CD4-positive, CD25-positive, alpha-beta regulatory T cell (primary cell): Measurements from ENCODE around the gene RFT1. TPM values are rescaled to one million over a fixed set of nuclear protein-coding genes. Genes with fewer than 3 reads are reported as not detected.

Source experiments
- ATAC-seq, 2 donors: fragments of 150-1000 bp; cut with Tn5 transposase; one replicate each; pipeline ENCODE4 v1.10.0; 2021; ENCODE audit warnings: low read depth in 2 of 2, moderate number of reproducible peaks in 2 of 2, moderate library complexity in 1 of 2
- DNase-seq, 3 donors: peaks; one replicate each; pipeline versions ENCODE4 v3.0.0 to v3.0.0-alpha.2; 2012 to 2022; ENCODE audit warnings: mixed read lengths in 1 of 3
- H3K27ac ChIP-seq: one replicate; pipeline ENCODE4 v1.7.0; 2013; ENCODE audit warnings: mild to moderate bottlenecking, low read length; ENCODE audit not compliant: insufficient read depth, poor library complexity, severe bottlenecking
- H3K27me3 ChIP-seq: one replicate; pipeline ENCODE4 v1.7.0; 2013; ENCODE audit warnings: low read length; ENCODE audit not compliant: control insufficient read depth, insufficient read depth
- H3K36me3 ChIP-seq: one replicate; pipeline ENCODE4 v1.7.0; 2013; ENCODE audit warnings: mild to moderate bottlenecking, low read length, moderate library complexity; ENCODE audit not compliant: control insufficient read depth, insufficient read depth
- H3K4me1 ChIP-seq: 2 replicates; pipeline ENCODE4 v1.7.0; 2013; ENCODE audit warnings: mild to moderate bottlenecking, low read length; ENCODE audit not compliant: insufficient read depth, control insufficient read depth, poor library complexity, severe bottlenecking
- H3K4me3 ChIP-seq: one replicate; pipeline ENCODE4 v1.7.0; 2013; ENCODE audit warnings: low read depth, mild to moderate bottlenecking, low read length, moderate library complexity
- H3K9me3 ChIP-seq, 2 experiments: 1 replicate in 1 of 2; 2 replicates in 1 of 2; pipeline ENCODE4 v1.7.0; 2013; ENCODE audit warnings: low read length in 2 of 2, mild to moderate bottlenecking in 1 of 2, moderate library complexity in 1 of 2; ENCODE audit not compliant: control insufficient read depth in 2 of 2
- H3K27ac Mint-ChIP-seq, 3 donors: one replicate each; pipeline ENCODE4 v1.8.0; 2020 to 2022; ENCODE audit warnings: mild to moderate bottlenecking in 3 of 3, mixed read lengths in 3 of 3, moderate library complexity in 2 of 3
- H3K27me3 Mint-ChIP-seq: one replicate; pipeline ENCODE4 v1.8.0; 2022; ENCODE audit warnings: mild to moderate bottlenecking, mixed read lengths
- H3K36me3 Mint-ChIP-seq: one replicate; pipeline ENCODE4 v1.8.0; 2020; ENCODE audit warnings: mixed read lengths
- H3K4me1 Mint-ChIP-seq, 4 donors: one replicate each; pipeline ENCODE4 v1.8.0; 2020 to 2022; ENCODE audit warnings: mixed read lengths in 4 of 4, mild to moderate bottlenecking in 1 of 4
- H3K4me3 Mint-ChIP-seq, 4 donors: one replicate each; pipeline ENCODE4 v1.8.0; 2020 to 2022; ENCODE audit warnings: mild to moderate bottlenecking in 4 of 4, mixed read lengths in 4 of 4, moderate library complexity in 3 of 4
- H3K9me3 Mint-ChIP-seq, 7 donors: one replicate each; pipeline ENCODE4 v1.8.0; 2020 to 2022; ENCODE audit warnings: mixed read lengths in 7 of 7, mild to moderate bottlenecking in 3 of 7, moderate library complexity in 2 of 7
- polyA plus RNA-seq, 4 donors: library from polyadenylated mRNA; unstranded; fragments of 300-500 nt; fragmentation: Illumina TruSeq; gene quantifications; one replicate each; pipeline ENCODE4 v1.2.3, GENCODE V29; 2021
- total RNA-seq: library from RNA; stranded (reverse); gene quantifications from one replicate; pipeline ENCODE4 v1.2.3, GENCODE V29; 2022

RFT1 gene
- total and polyA plus RNA-seq, 5 donors from 2014 or later: 12.9 to 27.6 (median 23.9) TPM

DNA sequence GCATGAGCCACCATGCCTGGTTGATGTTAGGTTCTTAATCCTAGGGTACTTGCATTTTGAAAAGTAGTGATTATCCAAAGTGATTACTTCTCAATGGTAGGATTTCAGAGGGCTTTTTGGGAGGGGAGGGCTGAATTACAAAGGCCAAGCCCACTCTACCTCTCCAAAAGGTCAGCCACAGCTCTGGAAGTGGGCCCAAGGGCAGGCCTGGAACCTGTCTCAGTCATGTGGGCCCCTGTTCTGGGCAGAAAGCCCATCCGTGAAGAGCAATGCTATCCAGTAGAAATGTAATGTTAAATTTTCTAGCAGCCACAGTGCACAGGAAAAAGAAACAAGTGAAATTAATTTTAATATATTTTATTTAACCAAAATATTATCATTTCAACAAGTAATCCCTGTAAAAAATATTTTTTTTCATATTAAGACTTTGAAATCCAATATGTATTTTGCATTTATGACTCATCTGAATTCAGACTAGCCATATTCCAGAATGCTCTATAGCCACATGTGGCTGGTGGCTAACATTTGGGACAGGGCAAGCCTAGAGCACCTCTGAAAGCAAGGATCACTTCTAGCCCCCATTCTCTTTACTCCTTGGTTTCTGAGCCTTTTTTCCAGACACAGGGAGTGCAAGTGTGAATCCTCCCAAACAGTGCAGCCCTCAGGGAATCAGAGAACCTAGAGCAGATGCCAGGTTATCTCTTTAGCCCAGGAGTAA, 16.8 kb downstream of the RFT1 start:
- peaks cover 23% of the 10 kb centered on the region for H3K36me3 Mint-ChIP-seq
- no peak overlapping the region for H3K4me3 ChIP-seq
- ATAC-seq (no peak), DNase-seq (no peak)
- H3K27me3 ChIP-seq: no peaks in the 10 kb centered on the region
- no peak overlapping the region for H3K27ac ChIP-seq
- H3K4me3 Mint-ChIP-seq: no peak overlapping the region
- peaks cover 47% of the 10 kb centered on the region for H3K36me3 ChIP-seq
- peaks cover 4 to 12% (median 9%) of the 10 kb centered on the region in 4 donors for H3K4me1 Mint-ChIP-seq
- H3K9me3 Mint-ChIP-seq: no peaks in the 10 kb centered on the region
- no peaks in the 10 kb centered on the region for H3K27me3 Mint-ChIP-seq
- no peaks in the 10 kb centered on the region for H3K4me1 ChIP-seq
- H3K9me3 ChIP-seq: no peaks in the 10 kb centered on the region
- no peak overlapping the region for H3K27ac Mint-ChIP-seq

- no peak overlapping the region for H3K27ac ChIP-seq
- Mint-ChIP-seq H3K27ac (no peak overlapping the region), H3K4me3 (no peak overlapping the region), H3K36me3 (peaks cover 21% of the 10 kb centered on the region), H3K4me1 (peaks cover 2 to 12% (median 8%) of the 10 kb centered on the region in 4 donors), H3K9me3 (no peaks in the 10 kb centered on the region), H3K27me3 (no peaks in the 10 kb centered on the region)
- H3K9me3 ChIP-seq: no peaks in the 10 kb centered on the region
- no peak overlapping the region for H3K4me3 ChIP-seq
- H3K27me3 ChIP-seq: no peaks in the 10 kb centered on the region
- peaks cover 30% of the 10 kb centered on the region for H3K36me3 ChIP-seq
- ATAC-seq (no peak), DNase-seq (no peak)
- no peaks in the 10 kb centered on the region for H3K4me1 ChIP-seq
Measured at GRCh38 chr3:53111822-53112221, 18.4 kb downstream of the RFT1 start.

GRCh38 chr3:53109891-53110771, 20.1 kb downstream of the RFT1 start:
- H3K9me3 ChIP-seq: no peaks in the 10 kb centered on the region
- Mint-ChIP-seq H3K36me3 (peaks cover 28% of the 10 kb centered on the region), H3K27ac (peak overlapping the region; percentile 24 to 50 (median 47)), H3K9me3 (no peaks in the 10 kb centered on the region), H3K4me1 (peaks cover 2 to 12% (median 11%) of the 10 kb centered on the region in 4 donors), H3K27me3 (no peaks in the 10 kb centered on the region), H3K4me3 (peak overlapping the region in 2 of 4 donors; percentile 5 to 30)
- DNase-seq (peak in 2 of 3 donors; percentile 31 to 84), ATAC-seq (no peak)
- H3K27ac ChIP-seq: no peak overlapping the region
- H3K4me3 ChIP-seq: no peak overlapping the region
- H3K27me3 ChIP-seq: no peaks in the 10 kb centered on the region
- H3K36me3 ChIP-seq: peaks cover 40% of the 10 kb centered on the region
- H3K4me1 ChIP-seq: no peaks in the 10 kb centered on the region

DNA sequence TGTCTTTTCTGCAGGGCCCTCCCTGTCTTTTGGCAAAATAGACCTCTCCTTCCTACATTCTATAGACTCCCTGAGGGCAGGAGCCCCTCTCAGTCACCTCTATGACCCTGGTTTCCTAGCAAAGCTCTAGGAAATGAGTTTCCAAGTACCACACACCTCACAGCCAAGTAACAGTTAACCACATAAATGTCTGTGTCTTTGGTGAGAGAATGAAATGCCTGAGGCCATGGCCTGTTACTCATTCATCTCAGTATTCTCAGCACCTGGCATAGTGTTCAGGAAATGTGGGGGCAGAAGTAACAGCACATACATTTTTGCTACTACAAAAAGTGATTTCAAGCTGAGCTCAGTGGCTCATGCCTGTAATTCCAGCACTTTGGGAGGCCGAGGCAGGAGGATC, 21.0 kb downstream of the RFT1 start:
- H3K4me3 ChIP-seq: no peak overlapping the region
- H3K4me1 ChIP-seq: no peaks in the 10 kb centered on the region
- DNase-seq: peak in 1 of 3 donors; percentile 89
- Mint-ChIP-seq H3K9me3 (no peaks in the 10 kb centered on the region), H3K27ac (peak overlapping the region in 1 of 3 donors; percentile 60), H3K4me1 (peaks cover 2 to 13% (median 12%) of the 10 kb centered on the region in 4 donors), H3K27me3 (no peaks in the 10 kb centered on the region), H3K4me3 (no peak overlapping the region), H3K36me3 (peaks cover 28% of the 10 kb centered on the region)
- H3K36me3 ChIP-seq: peaks cover 38% of the 10 kb centered on the region
- no peak for ATAC-seq
- no peaks in the 10 kb centered on the region for H3K27me3 ChIP-seq
- H3K9me3 ChIP-seq: no peaks in the 10 kb centered on the region
- H3K27ac ChIP-seq: no peak overlapping the region

- Histone ChIP-seq H3K4me3 (no peak overlapping the region), H3K9me3 (no peaks in the 10 kb centered on the region), H3K27ac (no peak overlapping the region), H3K36me3 (peaks cover 60% of the 10 kb centered on the region), H3K4me1 (peaks cover 4% of the 10 kb centered on the region), H3K27me3 (no peaks in the 10 kb centered on the region)
- Mint-ChIP-seq H3K4me1 (peaks cover 10 to 42% (median 25%) of the 10 kb centered on the region in 4 donors), H3K36me3 (peaks cover 47% of the 10 kb centered on the region), H3K27ac (peak overlapping the region in 1 of 3 donors; percentile 41), H3K9me3 (no peaks in the 10 kb centered on the region), H3K4me3 (no peak overlapping the region), H3K27me3 (no peaks in the 10 kb centered on the region)
- ATAC-seq (no peak), DNase-seq (peak in 1 of 3 donors; percentile 54)
Measured at GRCh38 chr3:53104762-53105161, 25.5 kb downstream of the RFT1 start.

GRCh38 chr3:53103397-53104296, 26.6 kb downstream of the RFT1 start:
- Histone ChIP-seq H3K4me1 (peaks cover 4% of the 10 kb centered on the region), H3K36me3 (peaks cover 60% of the 10 kb centered on the region), H3K4me3 (no peak overlapping the region), H3K27me3 (no peaks in the 10 kb centered on the region), H3K27ac (no peak overlapping the region), H3K9me3 (no peaks in the 10 kb centered on the region)
- H3K4me3 Mint-ChIP-seq: no peak overlapping the region
- no peak for ATAC-seq
- H3K27me3 Mint-ChIP-seq: no peaks in the 10 kb centered on the region
- H3K36me3 Mint-ChIP-seq: peaks cover 48% of the 10 kb centered on the region
- peak overlapping the region in 2 of 3 donors; percentile 36 to 85 for H3K27ac Mint-ChIP-seq
- H3K9me3 Mint-ChIP-seq: no peaks in the 10 kb centered on the region
- H3K4me1 Mint-ChIP-seq: peaks cover 7 to 38% (median 22%) of the 10 kb centered on the region in 4 donors
- no peak for DNase-seq

DNA sequence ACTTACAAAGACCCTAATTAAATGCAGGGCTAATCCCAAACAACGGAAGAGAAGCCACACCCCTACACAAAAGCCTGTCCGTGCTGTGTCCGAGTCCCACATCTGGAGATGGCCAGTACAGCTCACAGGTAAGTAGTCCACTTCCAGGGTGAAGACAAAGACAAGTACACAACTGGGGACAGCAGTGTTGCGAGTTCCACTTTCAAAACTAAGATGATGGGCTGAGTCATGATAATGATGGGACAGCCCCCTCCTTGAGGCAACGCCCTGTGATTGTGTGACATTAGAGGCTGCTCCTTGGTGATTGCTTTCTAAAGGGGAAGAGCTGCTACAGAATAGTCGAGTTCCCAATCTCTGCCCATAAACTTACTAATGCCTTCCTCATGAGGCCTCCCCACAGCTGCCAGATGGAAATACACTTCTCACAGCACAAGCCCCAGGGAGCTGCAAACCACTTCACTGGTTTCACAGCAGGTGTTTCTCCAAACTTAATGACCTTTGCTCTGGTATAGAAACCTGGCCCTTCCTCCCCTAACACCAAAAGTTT, 27.6 kb downstream of the RFT1 start:
- H3K27ac ChIP-seq: peak overlapping the region; percentile 35
- H3K4me1 Mint-ChIP-seq: peaks cover 7 to 36% (median 22%) of the 10 kb centered on the region in 4 donors

More for the DNA sequence above, 27.6 kb downstream of the RFT1 start:
- Mint-ChIP-seq H3K27me3 (no peaks in the 10 kb centered on the region), H3K27ac (peak overlapping the region; percentile 33 to 86 (median 85)), H3K9me3 (no peaks in the 10 kb centered on the region), H3K4me3 (peak overlapping the region; percentile 13 to 60 (median 38)), H3K36me3 (peaks cover 47% of the 10 kb centered on the region)
- peak; percentile 77 to 83 for ATAC-seq
- DNase-seq: peak in 2 of 3 donors; percentile 9 to 90
- Histone ChIP-seq H3K4me3 (peak overlapping the region; percentile 44), H3K4me1 (peaks cover 4% of the 10 kb centered on the region), H3K36me3 (peaks cover 66% of the 10 kb centered on the region), H3K9me3 (no peaks in the 10 kb centered on the region), H3K27me3 (no peaks in the 10 kb centered on the region)
